ENCODE data around the gene BMERB1.

Gene BMERB1

DNA sequence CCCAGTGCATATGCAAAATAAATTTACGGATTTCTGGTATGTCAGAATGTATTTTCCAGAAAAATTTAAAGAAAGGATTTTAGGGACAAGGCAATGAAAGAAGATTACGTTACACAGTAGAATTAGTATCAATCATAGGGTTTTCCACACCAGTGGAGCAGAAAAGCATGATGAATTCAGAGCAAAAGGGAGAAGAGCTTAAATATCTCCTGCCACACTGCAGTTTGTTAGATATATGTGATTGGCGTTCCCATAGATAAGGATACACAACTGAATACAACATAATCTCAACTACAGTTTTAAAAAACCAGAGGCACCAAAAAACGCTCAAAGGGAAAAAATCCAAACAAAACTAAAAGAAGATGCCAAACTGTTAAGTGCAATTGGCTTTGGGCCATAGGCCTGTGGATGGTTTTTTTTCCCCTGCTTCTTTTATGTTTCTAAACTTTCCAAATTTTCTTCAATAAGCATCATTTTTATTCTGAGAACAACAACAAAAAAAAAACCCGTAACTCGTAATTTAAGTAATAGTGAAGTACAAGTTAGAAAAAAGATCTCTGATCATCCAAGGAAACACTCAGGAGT is 186.3 kb downstream of the BMERB1 start:
- TF ChIP-seq, protein P1, sequence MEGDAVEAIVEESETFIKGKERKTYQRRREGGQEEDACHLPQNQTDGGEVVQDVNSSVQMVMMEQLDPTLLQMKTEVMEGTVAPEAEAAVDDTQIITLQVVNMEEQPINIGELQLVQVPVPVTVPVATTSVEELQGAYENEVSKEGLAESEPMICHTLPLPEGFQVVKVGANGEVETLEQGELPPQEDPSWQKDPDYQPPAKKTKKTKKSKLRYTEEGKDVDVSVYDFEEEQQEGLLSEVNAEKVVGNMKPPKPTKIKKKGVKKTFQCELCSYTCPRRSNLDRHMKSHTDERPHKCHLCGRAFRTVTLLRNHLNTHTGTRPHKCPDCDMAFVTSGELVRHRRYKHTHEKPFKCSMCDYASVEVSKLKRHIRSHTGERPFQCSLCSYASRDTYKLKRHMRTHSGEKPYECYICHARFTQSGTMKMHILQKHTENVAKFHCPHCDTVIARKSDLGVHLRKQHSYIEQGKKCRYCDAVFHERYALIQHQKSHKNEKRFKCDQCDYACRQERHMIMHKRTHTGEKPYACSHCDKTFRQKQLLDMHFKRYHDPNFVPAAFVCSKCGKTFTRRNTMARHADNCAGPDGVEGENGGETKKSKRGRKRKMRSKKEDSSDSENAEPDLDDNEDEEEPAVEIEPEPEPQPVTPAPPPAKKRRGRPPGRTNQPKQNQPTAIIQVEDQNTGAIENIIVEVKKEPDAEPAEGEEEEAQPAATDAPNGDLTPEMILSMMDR (IDR thresholded peaks at IDR 0.05) = no peak

DNA sequence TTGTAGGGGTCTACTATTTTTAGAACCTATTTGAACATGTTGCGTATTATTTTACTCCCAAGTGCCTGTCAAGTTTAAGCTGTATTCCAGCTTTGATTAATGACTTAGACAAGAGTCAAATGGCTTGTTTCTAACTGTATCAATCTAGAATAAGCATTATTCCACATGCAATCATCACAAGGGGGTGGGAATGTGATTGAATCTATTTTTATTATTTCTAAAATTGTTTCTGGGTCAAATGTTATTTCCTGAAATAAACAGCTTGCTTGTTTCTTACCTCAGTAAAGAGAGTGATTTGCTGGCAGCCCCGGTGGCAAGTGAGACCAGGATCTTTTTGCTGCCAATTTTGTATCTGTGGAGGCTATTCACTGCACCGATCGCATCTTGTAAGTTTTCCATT is 187.1 kb downstream of the BMERB1 start:
- TF ChIP-seq, protein P1 (IDR thresholded peaks at IDR 0.05) = no peak

DNA sequence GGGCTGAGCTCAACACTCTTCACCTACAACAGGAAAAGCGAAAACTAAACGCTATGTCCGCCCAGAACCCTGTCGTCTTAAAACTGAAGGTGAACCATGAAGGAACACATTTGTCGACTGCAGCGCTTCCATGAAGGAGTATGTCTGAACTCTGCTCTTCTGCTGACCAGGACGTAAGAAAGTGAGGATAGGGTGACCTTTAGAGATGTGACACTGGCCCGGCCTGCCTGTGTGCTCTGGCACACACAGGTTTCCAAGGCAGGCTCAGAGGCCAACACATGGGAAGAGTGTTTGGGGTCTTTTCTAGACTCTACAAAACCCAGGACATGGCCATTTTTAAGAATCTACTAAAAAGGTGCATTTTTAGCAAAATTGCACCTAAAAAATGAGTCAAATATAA is 187.5 kb downstream of the BMERB1 start:
- TF ChIP-seq, protein P1 (IDR thresholded peaks at IDR 0.05) = no peak

DNA sequence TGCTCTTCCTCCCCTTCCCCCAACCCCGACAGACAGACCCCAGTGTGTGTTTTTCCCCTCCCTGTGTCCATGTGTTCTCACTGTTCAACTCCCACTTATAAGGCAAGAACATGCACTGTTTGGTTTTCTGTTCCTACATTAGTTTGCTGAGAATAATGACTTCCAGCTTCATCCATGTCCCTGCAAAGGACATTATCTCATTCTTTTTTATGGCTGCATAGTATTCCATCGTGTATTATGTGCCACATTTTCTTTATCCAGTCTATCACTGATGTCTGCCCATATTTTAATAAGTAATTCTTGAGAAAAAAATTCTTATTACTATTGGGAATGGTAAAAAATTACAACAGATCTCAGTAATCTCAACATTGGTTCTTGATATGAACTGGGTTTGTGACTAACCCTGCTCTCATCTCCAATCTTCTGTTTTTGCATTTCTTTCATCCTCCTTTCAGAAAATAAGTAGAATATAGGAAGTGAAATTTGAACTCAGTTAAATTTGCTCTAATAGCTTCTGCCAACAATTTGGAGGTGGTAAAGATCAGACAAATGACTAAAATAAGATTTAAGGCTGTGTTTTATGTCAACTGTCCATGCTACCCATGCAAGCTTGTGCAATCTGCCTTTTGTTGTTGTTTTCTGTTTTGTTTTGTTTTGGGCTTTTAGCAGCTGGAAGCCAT is 197.5 kb downstream of the BMERB1 start:
- TF ChIP-seq, protein P1 (IDR thresholded peaks at IDR 0.05) = no peak

DNA sequence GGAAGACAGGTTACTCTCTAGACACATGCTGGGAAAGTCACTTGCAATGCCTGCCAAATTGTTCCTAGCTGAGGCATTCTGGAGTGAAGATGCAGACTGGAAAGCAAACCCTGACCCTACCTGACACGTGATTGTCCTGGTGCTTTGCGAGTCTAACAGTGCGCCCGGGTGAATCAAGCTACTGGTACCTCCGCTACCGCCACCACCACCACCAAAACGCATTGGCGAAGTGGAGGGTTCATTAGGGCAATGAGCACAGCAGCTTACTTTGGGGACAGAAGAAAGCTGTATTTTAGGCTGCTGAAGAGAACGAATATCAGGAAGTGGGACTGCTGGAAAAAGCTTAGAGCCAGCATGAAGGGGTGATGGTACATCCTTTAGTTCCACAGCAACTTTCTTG is 201.5 kb downstream of the BMERB1 start:
- TF ChIP-seq, protein P1 (IDR thresholded peaks at IDR 0.05) = no peak

DNA sequence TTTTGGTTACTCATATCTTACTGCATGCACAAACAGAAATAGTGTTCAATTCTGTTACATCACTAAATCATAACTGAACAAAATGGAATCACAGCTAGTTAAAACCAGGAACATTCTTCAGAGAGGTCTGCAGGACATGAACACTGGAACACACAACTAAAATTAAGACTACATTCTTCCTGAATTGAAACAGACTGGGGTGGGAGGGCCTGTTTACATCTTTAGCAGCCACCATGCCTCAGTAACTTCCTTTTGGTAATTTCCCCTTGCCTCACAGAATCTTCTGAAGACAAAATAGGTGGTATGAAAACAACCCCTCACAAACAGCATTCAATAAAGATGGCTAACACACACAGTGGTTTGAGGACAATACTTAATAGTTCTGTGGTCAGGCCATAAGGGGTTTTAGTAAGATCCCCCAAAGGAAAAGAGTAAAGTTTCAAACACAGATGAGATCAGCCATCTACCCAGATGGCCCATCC is 202.0 kb downstream of the BMERB1 start:
- TF ChIP-seq, protein P1 (IDR thresholded peaks at IDR 0.05) = no peak
